IMR-90 (cell line): ENCODE data around the gene GABRB3. TPM values are rescaled to one million over a fixed set of nuclear protein-coding genes. Genes with fewer than 3 reads are reported as not detected.

Source experiments
- ATAC-seq: fragments of 200-7000 bp; cut with Tn5 transposase; 2 replicates; pipeline ENCODE4 v1.9.1; 2020; ENCODE audit warnings: low read depth, mild to moderate bottlenecking, moderate library complexity
- BruUV-seq: library from RNA; stranded (reverse); fragments of 400-500 nt; replicated peaks from 2 replicates; lab custom pipeline; 2021; lab: Mats Ljungman, UMichigan
- CTCF ChIA-PET: fragments of 300-600 bp; formaldehyde crosslinking; extraction: SDS; loops from one replicate; lab custom pipeline; 2021; ENCODE audit warnings: antibody characterized with exemption; lab: Yijun Ruan, JAX
- POLR2A ChIA-PET: fragments of 300-600 bp; sonication (Branson Sonifier 250); formaldehyde crosslinking; loops from one replicate; lab custom pipeline; 2022; ENCODE audit warnings: antibody characterized with exemption; ENCODE audit not compliant: unreplicated experiment; lab: Charles Lee
- DNase-seq: peaks from one replicate; pipeline ENCODE4 v3.0.0; 2013
- H2AFZ ChIP-seq: replicated peaks from 2 replicates; pipeline ENCODE3; 2013; ENCODE audit warnings: low read length, mild to moderate bottlenecking; ENCODE audit not compliant: poor library complexity
- H2AK5ac ChIP-seq: 2 replicates; pipeline ENCODE4 v1.6.1; 2013; ENCODE audit warnings: low read depth, low read length, inconsistent platforms
- H2AK9ac ChIP-seq: replicated peaks from 2 replicates; pipeline ENCODE3; 2013; ENCODE audit warnings: mild to moderate bottlenecking, low read depth, low read length, moderate library complexity; ENCODE audit not compliant: poor library complexity
- H2BK120ac ChIP-seq: 2 replicates; pipeline ENCODE4 v1.6.1; 2013; ENCODE audit warnings: low read depth, low read length, inconsistent platforms
- H2BK15ac ChIP-seq: 3 replicates; pipeline ENCODE4 v1.6.1; 2013; ENCODE audit warnings: low read depth, low read length, inconsistent platforms
- H2BK20ac ChIP-seq: 2 replicates; pipeline ENCODE4 v1.6.1; 2013; ENCODE audit warnings: low read depth, mild to moderate bottlenecking, inconsistent platforms, low read length, moderate library complexity
- H2BK5ac ChIP-seq: 2 replicates; pipeline ENCODE4 v1.6.1; 2013; ENCODE audit warnings: mild to moderate bottlenecking, low read depth, low read length, inconsistent platforms; ENCODE audit not compliant: poor library complexity, severe bottlenecking
- H3K14ac ChIP-seq: replicated peaks from 2 replicates; pipeline ENCODE4 v1.6.1; 2013; ENCODE audit warnings: low read depth, low read length, inconsistent platforms
- H3K18ac ChIP-seq: 2 replicates; pipeline ENCODE4 v1.6.1; 2013; ENCODE audit warnings: low read depth, low read length, control low read depth
- H3K23ac ChIP-seq: 2 replicates; pipeline ENCODE4 v1.6.1; 2013; ENCODE audit warnings: low read depth, low read length, inconsistent platforms
- H3K27ac ChIP-seq: 2 replicates; pipeline ENCODE4 v1.5.1; 2013; ENCODE audit warnings: mild to moderate bottlenecking, control low read depth, low read length; ENCODE audit not compliant: insufficient read depth
- H3K27me3 ChIP-seq: 2 replicates; pipeline ENCODE4 v1.6.1; 2013; ENCODE audit warnings: low read length; ENCODE audit not compliant: control insufficient read depth, insufficient read depth
- H3K36me3 ChIP-seq: 2 replicates; pipeline ENCODE4 v1.6.1; 2013; ENCODE audit warnings: low read length, mixed read lengths; ENCODE audit not compliant: control insufficient read depth, insufficient read depth
- H3K4ac ChIP-seq: 2 replicates; pipeline ENCODE4 v1.6.1; 2013; ENCODE audit warnings: low read depth, low read length, inconsistent platforms
- H3K4me1 ChIP-seq: 2 replicates; pipeline ENCODE4 v1.6.1; 2013; ENCODE audit warnings: low read length, mixed read lengths; ENCODE audit not compliant: control insufficient read depth, insufficient read depth
- H3K4me2 ChIP-seq: 2 replicates; pipeline ENCODE4 v1.6.1; 2013; ENCODE audit warnings: low read depth, mild to moderate bottlenecking, control low read depth, low read length, moderate library complexity
- H3K4me3 ChIP-seq: 2 replicates; pipeline ENCODE4 v1.5.1; 2013; ENCODE audit warnings: low read depth, mild to moderate bottlenecking, control low read depth, low read length, moderate library complexity; ENCODE audit not compliant: insufficient read depth
- H3K56ac ChIP-seq: 2 replicates; pipeline ENCODE4 v1.6.1; 2013; ENCODE audit warnings: low read length, inconsistent platforms; ENCODE audit not compliant: insufficient read depth; ENCODE audit errors: extremely low read depth
- H3K79me1 ChIP-seq, 2 experiments: 2 replicates each; pipeline ENCODE4 v1.6.1; 2013; ENCODE audit warnings: low read length in 2 of 2, inconsistent platforms in 1 of 2, low read depth in 1 of 2
- H3K9ac ChIP-seq: 2 replicates; pipeline ENCODE4 v1.6.1; 2013; ENCODE audit warnings: low read depth, low read length, control low read depth
- H3K9me1 ChIP-seq: 2 replicates; pipeline ENCODE4 v1.6.1; 2013; ENCODE audit warnings: low read length, inconsistent platforms; ENCODE audit not compliant: insufficient read depth
- H3K9me3 ChIP-seq: 2 replicates; pipeline ENCODE4 v1.6.1; 2013; ENCODE audit warnings: low read length; ENCODE audit not compliant: control insufficient read depth, insufficient read depth
- H4K20me1 ChIP-seq: 2 replicates; pipeline ENCODE4 v1.6.1; 2013; ENCODE audit warnings: low read length, inconsistent platforms; ENCODE audit not compliant: insufficient read depth
- H4K5ac ChIP-seq: 2 replicates; pipeline ENCODE4 v1.6.1; 2013; ENCODE audit warnings: mild to moderate bottlenecking, low read depth, low read length, control low read depth
- H4K8ac ChIP-seq, 2 experiments: 2 replicates each; pipeline ENCODE4 v1.6.1; 2013; ENCODE audit warnings: low read depth in 2 of 2, low read length in 2 of 2, control low read depth in 1 of 2, inconsistent platforms in 1 of 2
- H4K91ac ChIP-seq: 2 replicates; pipeline ENCODE4 v1.6.1; 2013; ENCODE audit warnings: low read depth, low read length, inconsistent platforms; ENCODE audit not compliant: insufficient read depth
- BHLHE40 ChIP-seq: fragments of 150-350 bp; IDR thresholded peaks from 2 replicates; pipeline ENCODE4 v1.6.1; 2016; ENCODE audit warnings: mild to moderate bottlenecking, low read depth, low read length
- CEBPB ChIP-seq: IDR thresholded peaks from 2 replicates; pipeline ENCODE4 v1.6.1; 2012; ENCODE audit warnings: low read depth, low read length, improper control_type of control experiment
- CHD1 ChIP-seq: IDR thresholded peaks from 2 replicates; pipeline ENCODE4 v1.6.1; 2012; ENCODE audit warnings: low read depth, low read length, improper control_type of control experiment
- CTCF ChIP-seq: conservative IDR thresholded peaks from 2 replicates; pipeline ENCODE4 v1.5.1; 2012; ENCODE audit warnings: mild to moderate bottlenecking, low read depth, low read length, improper control_type of control experiment
- FOS ChIP-seq: fragments of 150-350 bp; IDR thresholded peaks from 2 replicates; pipeline ENCODE4 v1.6.1; 2016; ENCODE audit warnings: low read depth, low read length
- MAFK ChIP-seq: IDR thresholded peaks from 2 replicates; pipeline ENCODE4 v1.6.1; 2012; ENCODE audit warnings: low read depth, low read length, improper control_type of control experiment
- MAZ ChIP-seq: IDR thresholded peaks from 2 replicates; pipeline ENCODE4 v1.6.1; 2012; ENCODE audit warnings: low read depth, mild to moderate bottlenecking, low read length, improper control_type of control experiment, moderate library complexity, borderline replicate concordance
- MXI1 ChIP-seq: IDR thresholded peaks from 2 replicates; pipeline ENCODE4 v1.6.1; 2012; ENCODE audit warnings: low read depth, mild to moderate bottlenecking, low read length, moderate library complexity, borderline replicate concordance
- NFE2L2 ChIP-seq: fragments of 150-350 bp; IDR thresholded peaks from 2 replicates; pipeline ENCODE4 v1.6.1; 2016; ENCODE audit warnings: low read depth, mild to moderate bottlenecking, low read length
- POLR2A ChIP-seq: IDR thresholded peaks from 2 replicates; pipeline ENCODE4 v1.6.1; 2012; ENCODE audit warnings: mild to moderate bottlenecking, low read depth, low read length
- RAD21 ChIP-seq: IDR thresholded peaks from 2 replicates; pipeline ENCODE4 v1.6.1; 2012; ENCODE audit warnings: low read length, improper control_type of control experiment
- RCOR1 ChIP-seq: IDR thresholded peaks from 2 replicates; pipeline ENCODE4 v1.6.1; 2012; ENCODE audit warnings: mild to moderate bottlenecking, low read length, improper control_type of control experiment; ENCODE audit not compliant: insufficient replicate concordance
- RFX5 ChIP-seq: IDR thresholded peaks from 2 replicates; pipeline ENCODE4 v1.8.0; 2012; ENCODE audit warnings: low read depth, mild to moderate bottlenecking, low read length, moderate library complexity
- SMC3 ChIP-seq: fragments of 150-350 bp; IDR thresholded peaks from 2 replicates; pipeline ENCODE4 v1.6.1; 2016; ENCODE audit warnings: low read depth, mild to moderate bottlenecking, antibody characterized with exemption, low read length, moderate library complexity
- WGBS, 2 experiments: methylation state at CpG; one replicate each; pipeline versions ENCODE4 v1.1.5 to v1.1.7; 2013; ENCODE audit warnings: missing lambda C conversion rate in 2 of 2; ENCODE audit not compliant: insufficient read length in 1 of 2; ENCODE audit errors: extremely low coverage in 2 of 2; 5-methylcytosine and 5-hydroxymethylcytosine counted together
- dilution Hi-C: fragments of 300-500 bp; cut with HindIII; formaldehyde crosslinking; loops from one replicate; pipeline ENCODE4 v1.14.3; 2018; ENCODE audit warnings: low sequenced_read_pairs; ENCODE audit not compliant: unreplicated experiment
- in situ Hi-C: fragments of 300-500 bp; cut with MboI; formaldehyde crosslinking; loops from 3 replicates; pipeline ENCODE4 v1.14.3; 2019; ENCODE audit warnings: low sequenced_read_pairs, inconsistent platforms, mixed read lengths
- intact Hi-C: fragments of 100-400 bp; cut with micrococcal nuclease; formaldehyde crosslinking; loops from 2 replicates; pipeline ENCODE4 v1.10.0; 2022
- polyA plus RNA-seq, 3 experiments: library from polyadenylated mRNA; depleted of rRNA; stranded (reverse); fragments of >200 nt; gene quantifications; 2 replicates each; pipeline ENCODE4 v1.2.3, GENCODE V29; 2012; ENCODE audit warnings: low replicate concordance in 1 of 3
- total RNA-seq: library from RNA; depleted of rRNA; stranded (reverse); fragments of >200 nt; gene quantifications from 2 replicates; pipeline ENCODE4 v1.2.3, GENCODE V29; 2012
- TF ChIP-seq, protein P1 (sequence below): fragments of 150-350 bp; IDR thresholded peaks from 2 replicates; pipeline ENCODE4 v1.6.1; 2016; ENCODE audit warnings: low read depth, mild to moderate bottlenecking, low read length, moderate library complexity, borderline replicate concordance
- TF ChIP-seq, protein P2 (sequence below): fragments of 150-350 bp; IDR thresholded peaks from 2 replicates; pipeline ENCODE4 v1.6.1; 2017; ENCODE audit warnings: mild to moderate bottlenecking, antibody characterized with exemption, low read length, low read depth

Gene GABRB3
- total and polyA plus RNA-seq, 2 of the 4 experiments (the other 2 are of a cell fraction) = 0.36 to 0.54 TPM

DNA sequence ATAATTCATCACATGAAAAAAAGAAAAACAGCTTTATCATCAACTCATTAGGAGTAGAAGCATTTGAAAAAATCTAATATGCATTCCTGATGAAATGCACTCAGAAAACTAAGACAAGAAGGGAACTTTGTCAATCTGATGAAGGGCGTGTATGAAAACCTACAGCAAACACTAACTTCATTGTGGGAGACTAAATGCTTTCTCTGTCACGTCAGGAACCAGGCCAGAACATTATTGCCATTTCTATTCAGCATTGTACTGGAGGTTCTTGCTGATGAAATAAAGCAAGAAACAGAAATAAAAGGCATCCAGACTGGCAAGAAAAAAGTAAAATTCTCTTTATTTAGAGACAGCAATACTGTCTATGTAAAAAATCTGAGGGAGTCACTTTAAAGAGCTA, 235.2 kb downstream of the GABRB3 start:
- ATAC-seq = no peak
- Histone ChIP-seq H2BK20ac (no peak overlapping the region), H2BK5ac (no peak overlapping the region), H2AK9ac (no peak overlapping the region), H3K4me3 (no peak overlapping the region), H3K79me1 (no peaks in the 10 kb centered on the region), H3K9me3 (no peaks in the 10 kb centered on the region), H3K4me2 (no peak overlapping the region), H3K36me3 (no peaks in the 10 kb centered on the region), H3K18ac (no peak overlapping the region), H3K23ac (no peak overlapping the region), H2AK5ac (no peak overlapping the region), H4K20me1 (no peaks in the 10 kb centered on the region), H4K5ac (no peak overlapping the region), H3K4me1 (no peaks in the 10 kb centered on the region), H2BK120ac (no peak overlapping the region), H4K8ac (no peak overlapping the region), H3K9ac (no peak overlapping the region), H2AFZ (no peak overlapping the region), H2BK15ac (no peak overlapping the region), H3K27me3 (no peaks in the 10 kb centered on the region), H3K27ac (no peak overlapping the region), H3K14ac (no peak overlapping the region), H3K56ac (no peak overlapping the region), H3K4ac (no peak overlapping the region), H4K91ac (no peak overlapping the region), H3K9me1 (no peaks in the 10 kb centered on the region)
- dilution Hi-C loops (no loop called here), in situ Hi-C loops (no loop called here), intact Hi-C loops (no loop called here)
- WGBS, 2 experiments = no CpG with 5 or more reads among the region's 2 CpGs
- ChIA-PET CTCF (no interaction called here), POLR2A (no interaction called here)
- DNase-seq = no peak
- BruUV-seq = no TSS peak
- TF ChIP-seq POLR2A = no peak
- no peak for TF ChIP-seq RCOR1
- TF ChIP-seq RAD21 = no peak
- TF ChIP-seq MAFK = no peak
- TF ChIP-seq FOS = no peak
- TF ChIP-seq CHD1 = no peak
- TF ChIP-seq, protein P1, sequence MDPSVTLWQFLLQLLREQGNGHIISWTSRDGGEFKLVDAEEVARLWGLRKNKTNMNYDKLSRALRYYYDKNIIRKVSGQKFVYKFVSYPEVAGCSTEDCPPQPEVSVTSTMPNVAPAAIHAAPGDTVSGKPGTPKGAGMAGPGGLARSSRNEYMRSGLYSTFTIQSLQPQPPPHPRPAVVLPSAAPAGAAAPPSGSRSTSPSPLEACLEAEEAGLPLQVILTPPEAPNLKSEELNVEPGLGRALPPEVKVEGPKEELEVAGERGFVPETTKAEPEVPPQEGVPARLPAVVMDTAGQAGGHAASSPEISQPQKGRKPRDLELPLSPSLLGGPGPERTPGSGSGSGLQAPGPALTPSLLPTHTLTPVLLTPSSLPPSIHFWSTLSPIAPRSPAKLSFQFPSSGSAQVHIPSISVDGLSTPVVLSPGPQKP = no peak
- TF ChIP-seq CTCF = no peak
- TF ChIP-seq, protein P2, sequence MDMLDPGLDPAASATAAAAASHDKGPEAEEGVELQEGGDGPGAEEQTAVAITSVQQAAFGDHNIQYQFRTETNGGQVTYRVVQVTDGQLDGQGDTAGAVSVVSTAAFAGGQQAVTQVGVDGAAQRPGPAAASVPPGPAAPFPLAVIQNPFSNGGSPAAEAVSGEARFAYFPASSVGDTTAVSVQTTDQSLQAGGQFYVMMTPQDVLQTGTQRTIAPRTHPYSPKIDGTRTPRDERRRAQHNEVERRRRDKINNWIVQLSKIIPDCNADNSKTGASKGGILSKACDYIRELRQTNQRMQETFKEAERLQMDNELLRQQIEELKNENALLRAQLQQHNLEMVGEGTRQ = no peak
- no peak for TF ChIP-seq RFX5
- no peak for TF ChIP-seq NFE2L2
- TF ChIP-seq BHLHE40 = no peak
- TF ChIP-seq CEBPB = no peak
- TF ChIP-seq SMC3 = no peak
- TF ChIP-seq MAZ = no peak
- TF ChIP-seq MXI1 = no peak
